NT2/D1 (cell line): ENCODE data around the gene ADAMTS5.

Source experiments
- SUZ12 ChIP-seq: IDR thresholded peaks from 2 replicates; pipeline ENCODE4 v1.6.1; 2011; ENCODE audit not compliant: insufficient read length, insufficient read depth; ENCODE audit errors: extremely low read depth
- YY1 ChIP-seq: IDR thresholded peaks from 2 replicates; pipeline ENCODE4 v1.6.1; 2011; ENCODE audit not compliant: insufficient read length, insufficient read depth
- ZNF274 ChIP-seq: IDR thresholded peaks from 2 replicates; pipeline ENCODE4 v1.6.1; 2011; ENCODE audit warnings: mild to moderate bottlenecking, low read depth, low read length

DNA sequence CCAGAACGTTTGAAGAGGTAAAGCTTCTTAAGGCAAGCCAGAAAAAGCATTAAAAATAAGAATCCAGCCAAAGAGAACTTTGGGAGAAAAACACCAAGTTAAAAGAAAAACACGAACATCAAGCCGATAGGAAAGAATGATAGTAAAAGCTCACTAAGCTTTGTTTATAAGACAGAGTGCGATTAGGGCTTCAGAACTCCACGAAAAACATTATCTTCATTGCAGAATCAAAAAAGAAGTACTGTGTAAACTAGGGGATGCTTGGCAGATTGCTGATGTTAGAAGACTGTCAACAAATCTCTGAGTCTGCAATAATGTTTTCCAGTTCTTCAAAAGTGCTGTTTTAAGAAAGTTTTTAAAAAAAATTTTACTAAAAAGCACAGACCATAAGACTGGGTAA, 30.2 kb downstream of the ADAMTS5 start:
- TF ChIP-seq YY1: no peak
- no peak for TF ChIP-seq SUZ12
- no peak for TF ChIP-seq ZNF274
